HFF-Myc (cell line): ENCODE data around the gene PRRG1.
"Not testable (repeated sequence)": the region's sequence is repeated elsewhere in the genome, so short reads cannot be mapped to it uniquely, and the experiment has no call there.

Experiments
- DNase-seq: peaks from one replicate; pipeline ENCODE4 v3.0.0-alpha.2; 2011; ENCODE audit warnings: low read depth; ENCODE audit errors: extremely low read depth
- H3K4me3 ChIP-seq: replicated peaks from 2 replicates; pipeline ENCODE4 v1.5.1; 2011; ENCODE audit warnings: low read depth, mild to moderate bottlenecking, control low read depth, low read length
- CTCF ChIP-seq: IDR thresholded peaks from 2 replicates; pipeline ENCODE4 v1.5.1; 2012; ENCODE audit warnings: mild to moderate bottlenecking, low read depth, low read length, control low read depth; ENCODE audit errors: missing control alignments

The PRRG1 gene

GRCh38 chrX:37349221-37350033, at the start of gene PRRG1:
TSS of gene PRRG1 (plus strand) at chrX:37349364. CDS start at chrX:37406250, 56,886 bp downstream.
- H3K4me3 ChIP-seq, result peak within 1 kb of the TSS; percentile 67
- no peak for DNase-seq
- TF ChIP-seq CTCF, result no peak

GRCh38 chrX:37302569-37302968, 46.6 kb upstream of the PRRG1 start:
- no peak for DNase-seq
- no peak overlapping the region for H3K4me3 ChIP-seq
- TF ChIP-seq CTCF, result no peak

- H3K4me3 ChIP-seq, DNase-seq: not testable (repeated sequence)
Observed at GRCh38 chrX:37305238-37305637, 43.9 kb upstream of the PRRG1 start.

GRCh38 chrX:37314531-37314930, 34.6 kb upstream of the PRRG1 start:
- no peak overlapping the region for H3K4me3 ChIP-seq
- no peak for TF ChIP-seq CTCF
- no peak for DNase-seq

GRCh38 chrX:37315511-37316248, 33.5 kb upstream of the PRRG1 start:
- no peak overlapping the region for H3K4me3 ChIP-seq
- DNase-seq, result no peak
- TF ChIP-seq CTCF, result no peak

GRCh38 chrX:37320541-37321203, 28.5 kb upstream of the PRRG1 start:
- H3K4me3 ChIP-seq, result no peak overlapping the region
- no peak for TF ChIP-seq CTCF
- no peak for DNase-seq

- no peak for DNase-seq
- no peak overlapping the region for H3K4me3 ChIP-seq
- no peak for TF ChIP-seq CTCF
Observed at GRCh38 chrX:37330642-37331041, 18.5 kb upstream of the PRRG1 start.
